HepG2 (cell line): Measurements from ENCODE around the gene SHFL. TPM values are rescaled to one million over a fixed set of nuclear protein-coding genes. Genes with fewer than 3 reads are reported as not detected.

Source experiments
- ARHGAP35 ChIP-seq: sonication (generic); formaldehyde crosslinking; IDR thresholded peaks from 2 replicates; pipeline ENCODE4 v1.9.0; 2022; ENCODE audit warnings: mild to moderate bottlenecking, inconsistent platforms, moderate library complexity, missing genetic modification reagents, borderline replicate concordance
- ELF4 ChIP-seq: sonication (generic); formaldehyde crosslinking; IDR thresholded peaks from 2 replicates; pipeline ENCODE4 v1.5.0; 2020; ENCODE audit warnings: missing genetic modification reagents, mild to moderate bottlenecking, moderate library complexity, borderline replicate concordance
- HDAC1 ChIP-seq: sonication (generic); formaldehyde crosslinking; IDR thresholded peaks from 2 replicates; pipeline ENCODE4 v1.5.1; 2020; ENCODE audit warnings: mild to moderate bottlenecking, missing genetic modification reagents
- HNF4A ChIP-seq: sonication (generic); formaldehyde crosslinking; IDR thresholded peaks from 2 replicates; pipeline ENCODE4 v1.4.0; 2020; ENCODE audit warnings: missing genetic modification reagents
- IRF2 ChIP-seq: IDR thresholded peaks from 2 replicates; pipeline ENCODE4 v1.6.1; 2018; ENCODE audit warnings: missing genetic modification reagents, missing compliant biosample characterization
- JARID2 ChIP-seq: sonication (generic); formaldehyde crosslinking; IDR thresholded peaks from 2 replicates; pipeline ENCODE4 v1.8.1; 2023; ENCODE audit warnings: missing genetic modification reagents, inconsistent platforms; ENCODE audit not compliant: insufficient replicate concordance
- KDM2A ChIP-seq: sonication (generic); formaldehyde crosslinking; IDR thresholded peaks from 2 replicates; pipeline ENCODE4 v1.4.0; 2020; ENCODE audit warnings: low read depth, missing genetic modification reagents, borderline replicate concordance
- PAX8 ChIP-seq: sonication (generic); formaldehyde crosslinking; IDR thresholded peaks from 2 replicates; pipeline ENCODE4 v1.8.0; 2022; ENCODE audit warnings: mild to moderate bottlenecking, missing genetic modification reagents, borderline replicate concordance
- RARG ChIP-seq: sonication (generic); formaldehyde crosslinking; IDR thresholded peaks from 2 replicates; pipeline ENCODE4 v1.4.0; 2020; ENCODE audit warnings: low read depth, mild to moderate bottlenecking, missing genetic modification reagents
- RBAK ChIP-seq: sonication (generic); formaldehyde crosslinking; IDR thresholded peaks from 2 replicates; pipeline ENCODE4 v1.5.1; 2020; ENCODE audit warnings: mild to moderate bottlenecking, missing genetic modification reagents
- RXRA ChIP-seq: sonication (generic); formaldehyde crosslinking; IDR thresholded peaks from 2 replicates; pipeline ENCODE4 v1.5.1; 2020; ENCODE audit warnings: missing genetic modification reagents
- TOPORS ChIP-seq: sonication (generic); formaldehyde crosslinking; IDR thresholded peaks from 2 replicates; pipeline ENCODE4 v1.8.0; 2023; ENCODE audit warnings: mild to moderate bottlenecking, missing genetic modification reagents
- XRCC5 ChIP-seq: fragments of 200-400 bp; formaldehyde crosslinking; optimal IDR thresholded peaks from 2 replicates; pipeline ENCODE3; 2017; ENCODE audit warnings: mild to moderate bottlenecking, low read length
- ZMYM2 ChIP-seq: sonication (generic); formaldehyde crosslinking; IDR thresholded peaks from 2 replicates; pipeline ENCODE4 v1.8.0; 2022; ENCODE audit warnings: mild to moderate bottlenecking, missing genetic modification reagents
- ZNF280D ChIP-seq: sonication (generic); formaldehyde crosslinking; IDR thresholded peaks from 2 replicates; pipeline ENCODE4 v1.5.1; 2020; ENCODE audit warnings: mild to moderate bottlenecking, missing genetic modification reagents
- ZNF34 ChIP-seq: sonication (generic); formaldehyde crosslinking; IDR thresholded peaks from 2 replicates; pipeline ENCODE4 v1.4.0; 2020; ENCODE audit warnings: mild to moderate bottlenecking, missing genetic modification reagents, borderline replicate concordance
- ZNF343 ChIP-seq: sonication (generic); formaldehyde crosslinking; IDR thresholded peaks from 2 replicates; pipeline ENCODE4 v1.4.0; 2020; ENCODE audit warnings: mild to moderate bottlenecking, missing genetic modification reagents
- ZNF768 ChIP-seq: sonication (generic); formaldehyde crosslinking; IDR thresholded peaks from 2 replicates; pipeline ENCODE4 v1.4.0; 2020; ENCODE audit warnings: missing genetic modification reagents
- polyA plus RNA-seq, 8 experiments: library from polyadenylated mRNA; depleted of rRNA in 3 of 8; stranded (reverse) in 7 of 8; unstranded in 1 of 8; fragments of >200 nt; fragmentation: Illumina TruSeq in 4 of 8; extraction: Trizol in 4 of 8; gene quantifications; 2 replicates each; pipeline versions ENCODE4 v1.2.1 to v1.2.3, GENCODE V29; 2011 to 2016; ENCODE audit warnings: low read depth in 4 of 8, missing spikeins in 1 of 8, mixed read lengths in 1 of 8; ENCODE audit not compliant: insufficient read depth in 1 of 8
- total RNA-seq, 5 experiments: library from RNA; depleted of rRNA; stranded (reverse); fragments of >200 nt; fragmentation: Illumina TruSeq; extraction: Trizol; gene quantifications; 2 replicates each; pipeline ENCODE4 v1.2.3, GENCODE V29; 2016; ENCODE audit warnings: low read depth in 1 of 5
- TF ChIP-seq, protein P1 (sequence below): sonication (generic); formaldehyde crosslinking; IDR thresholded peaks from 2 replicates; pipeline ENCODE4 v1.5.0; 2020; ENCODE audit warnings: missing genetic modification reagents
- TF ChIP-seq, protein P2 (sequence below): sonication (generic); formaldehyde crosslinking; IDR thresholded peaks from 2 replicates; pipeline ENCODE4 v1.8.0; 2022; ENCODE audit warnings: mild to moderate bottlenecking, missing genetic modification reagents

Gene SHFL
- total and polyA plus RNA-seq, 2 of the 13 experiments (the other 11 are each of a cell fraction or from before 2014, with no cell fraction given), result 12.3 to 36.4 TPM

DNA sequence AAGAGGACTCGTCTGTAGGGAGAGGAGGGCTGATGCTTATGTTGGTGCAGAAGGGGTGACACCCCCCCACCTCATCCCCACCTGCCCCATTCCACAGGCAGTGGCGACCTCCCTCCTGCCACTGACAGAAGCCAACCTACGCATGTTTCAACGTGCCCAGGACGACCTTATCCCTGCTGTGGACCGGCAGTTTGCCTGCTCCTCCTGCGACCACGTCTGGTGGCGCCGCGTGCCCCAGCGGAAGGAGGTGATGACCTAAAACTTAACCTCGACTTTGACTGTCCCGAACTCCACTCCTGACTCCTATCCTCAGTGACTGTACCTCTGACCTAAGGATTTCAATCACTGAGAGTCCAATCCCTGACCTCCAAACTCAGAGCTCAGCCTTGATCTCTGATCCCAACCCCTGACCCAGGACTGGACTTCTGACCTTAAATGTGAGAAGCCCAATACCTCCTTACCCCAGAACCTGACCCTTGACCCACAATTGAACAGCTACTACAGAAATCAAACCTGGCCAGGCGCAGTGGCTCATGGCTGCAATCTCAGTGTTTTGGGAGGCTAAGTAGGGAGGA lies 3.8 kb downstream of the SHFL start (continued):
- TF ChIP-seq ZNF280D (CRISPR knock-in tag), result 0 out of 2 replicates have a peak, but pooled peaks have one; percentile 14
- TF ChIP-seq TOPORS, result no peak
- TF ChIP-seq JARID2 (CRISPR knock-in tag), result no peak
- no peak for TF ChIP-seq XRCC5
- no peak for TF ChIP-seq ELF4 (CRISPR knock-in tag)
- no peak for TF ChIP-seq IRF2 (CRISPR knock-in tag)
- no peak for TF ChIP-seq RXRA (CRISPR knock-in tag)
- TF ChIP-seq ZNF34 (CRISPR knock-in tag), result no peak
- TF ChIP-seq KDM2A (CRISPR knock-in tag), result no peak
- TF ChIP-seq ARHGAP35 (CRISPR knock-in tag), result no peak
- no peak for TF ChIP-seq RBAK (CRISPR knock-in tag)
- TF ChIP-seq RARG (CRISPR knock-in tag), result no peak
- peak; percentile 54; the same call in 1 of the 2 replicates for TF ChIP-seq ZMYM2 (CRISPR knock-in tag)
- TF ChIP-seq ZNF343 (CRISPR knock-in tag), result no peak
- peak; percentile 81 for TF ChIP-seq HNF4A (CRISPR knock-in tag)
- TF ChIP-seq, protein P1, sequence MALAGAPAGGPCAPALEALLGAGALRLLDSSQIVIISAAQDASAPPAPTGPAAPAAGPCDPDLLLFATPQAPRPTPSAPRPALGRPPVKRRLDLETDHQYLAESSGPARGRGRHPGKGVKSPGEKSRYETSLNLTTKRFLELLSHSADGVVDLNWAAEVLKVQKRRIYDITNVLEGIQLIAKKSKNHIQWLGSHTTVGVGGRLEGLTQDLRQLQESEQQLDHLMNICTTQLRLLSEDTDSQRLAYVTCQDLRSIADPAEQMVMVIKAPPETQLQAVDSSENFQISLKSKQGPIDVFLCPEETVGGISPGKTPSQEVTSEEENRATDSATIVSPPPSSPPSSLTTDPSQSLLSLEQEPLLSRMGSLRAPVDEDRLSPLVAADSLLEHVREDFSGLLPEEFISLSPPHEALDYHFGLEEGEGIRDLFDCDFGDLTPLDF, result no peak
- TF ChIP-seq PAX8 (CRISPR knock-in tag), result no peak
- no peak for TF ChIP-seq ZNF768 (CRISPR knock-in tag)
- TF ChIP-seq, protein P2, sequence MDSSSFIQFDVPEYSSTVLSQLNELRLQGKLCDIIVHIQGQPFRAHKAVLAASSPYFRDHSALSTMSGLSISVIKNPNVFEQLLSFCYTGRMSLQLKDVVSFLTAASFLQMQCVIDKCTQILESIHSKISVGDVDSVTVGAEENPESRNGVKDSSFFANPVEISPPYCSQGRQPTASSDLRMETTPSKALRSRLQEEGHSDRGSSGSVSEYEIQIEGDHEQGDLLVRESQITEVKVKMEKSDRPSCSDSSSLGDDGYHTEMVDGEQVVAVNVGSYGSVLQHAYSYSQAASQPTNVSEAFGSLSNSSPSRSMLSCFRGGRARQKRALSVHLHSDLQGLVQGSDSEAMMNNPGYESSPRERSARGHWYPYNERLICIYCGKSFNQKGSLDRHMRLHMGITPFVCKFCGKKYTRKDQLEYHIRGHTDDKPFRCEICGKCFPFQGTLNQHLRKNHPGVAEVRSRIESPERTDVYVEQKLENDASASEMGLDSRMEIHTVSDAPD (CRISPR knock-in tag), result no peak
- TF ChIP-seq HDAC1 (CRISPR knock-in tag), result peak; percentile 36; the same call in 1 of the 2 replicates
